H1 (cell line): ENCODE data around the gene CALML4. TPM values are rescaled to one million over a fixed set of nuclear protein-coding genes. Genes with fewer than 3 reads are reported as not detected.

Source experiments
- GABPA ChIP-seq: IDR thresholded peaks from 2 replicates; pipeline ENCODE4 v1.6.1; 2011; ENCODE audit warnings: mild to moderate bottlenecking, low read length, moderate library complexity, borderline replicate concordance; ENCODE audit not compliant: insufficient read depth
- HDAC2 ChIP-seq, 2 experiments: fragments of 300-600 bp in 1 of 2; sonication (generic) in 1 of 2; IDR thresholded peaks; 2 replicates each; pipeline ENCODE4 v1.6.1; 2011 to 2012; ENCODE audit warnings: low read depth in 2 of 2, low read length in 2 of 2, mild to moderate bottlenecking in 2 of 2, moderate library complexity in 2 of 2, borderline replicate concordance in 1 of 2, inconsistent platforms in 1 of 2
- SIN3A ChIP-seq, 2 experiments: IDR thresholded peaks in 1 of 2; conservative IDR thresholded peaks in 1 of 2; 2 replicates each; pipeline ENCODE4 v1.6.1; 2011 to 2012; ENCODE audit warnings: low read length in 2 of 2, improper control_type of control experiment in 1 of 2, low read depth in 1 of 2, mild to moderate bottlenecking in 1 of 2
- TBP ChIP-seq: IDR thresholded peaks from 2 replicates; pipeline ENCODE4 v1.6.1; 2011; ENCODE audit warnings: low read depth, low read length, improper control_type of control experiment
- YY1 ChIP-seq: IDR thresholded peaks from 2 replicates; pipeline ENCODE4 v1.6.1; 2011; ENCODE audit warnings: low read depth, mild to moderate bottlenecking, low read length
- polyA plus RNA-seq, 7 experiments: library from polyadenylated mRNA; depleted of rRNA in 3 of 7; stranded (reverse) in 5 of 7; unstranded in 2 of 7; fragments of >200 nt in 5 of 7; fragments of 200-250 nt in 2 of 7; gene quantifications; 1 replicate in 5 of 7; 2 replicates in 1 of 7; 4 replicates in 1 of 7; pipeline versions ENCODE4 v1.2.1 to v1.2.3, GENCODE V29; 2011 to 2013; ENCODE audit warnings: missing spikeins in 2 of 7, mixed read lengths in 2 of 7
- total RNA-seq: library from RNA; stranded (reverse); fragmentation: NEBNext Ultra II Directional; extraction: Animal tissue kit (Norgen Biotek cat#: 25700); gene quantifications from 2 replicates; pipeline ENCODE4 v1.2.1, GENCODE V29; 2021
- TF ChIP-seq, protein P1 (sequence below): IDR thresholded peaks from 2 replicates; pipeline ENCODE4 v1.6.1; 2011; ENCODE audit warnings: low read length, improper control_type of control experiment
- TF ChIP-seq, protein P2 (sequence below): fragments of 300-600 bp; sonication (generic); IDR thresholded peaks from 2 replicates; pipeline ENCODE4 v1.7.1; 2012; ENCODE audit warnings: low read length, moderate library complexity, mild to moderate bottlenecking, inconsistent platforms; ENCODE audit not compliant: insufficient replicate concordance

CALML4 gene
- total and polyA plus RNA-seq, 2 of the 8 experiments (the other 6 are each of a cell fraction or from before 2014, with no cell fraction given) = 3.8 to 12.5 TPM

DNA sequence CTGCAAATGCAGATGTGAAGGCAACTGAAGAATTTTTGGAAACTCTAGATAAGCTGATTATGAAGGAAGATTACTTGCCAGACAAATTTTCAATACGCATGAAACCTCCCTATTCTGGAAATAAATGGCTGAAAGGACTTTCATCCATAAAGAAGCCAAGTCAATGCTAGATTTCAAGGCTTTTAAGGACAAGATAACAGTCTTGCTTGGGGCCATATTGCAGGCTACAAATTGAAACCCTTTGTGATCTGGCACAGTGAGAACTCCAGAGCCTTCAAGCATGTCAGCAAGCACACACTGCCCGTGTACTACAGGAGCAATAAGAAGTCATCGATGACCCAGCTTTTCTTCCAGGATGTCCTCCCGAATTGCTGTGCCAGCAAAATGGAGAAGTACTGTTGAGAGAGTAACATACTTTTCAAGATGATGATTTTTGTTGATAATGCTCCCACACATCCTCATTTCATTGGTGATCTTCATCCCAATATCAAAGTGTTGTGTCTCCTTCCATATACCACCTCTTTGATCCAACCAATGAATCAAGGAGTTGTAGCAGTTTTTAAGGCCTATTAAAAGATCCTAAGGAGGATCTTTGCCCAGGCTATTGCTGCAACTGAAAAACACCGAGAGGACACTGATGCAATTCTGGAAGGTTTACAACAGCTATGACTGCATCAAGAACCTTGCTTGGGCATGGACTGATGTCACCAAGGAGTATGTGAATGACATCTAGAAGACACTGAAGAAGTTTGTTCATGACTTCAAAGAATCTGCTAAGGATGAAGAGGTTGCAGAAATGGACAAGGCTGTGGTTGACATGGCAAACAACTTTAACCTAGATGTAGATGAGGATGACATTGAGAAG, 20.3 kb downstream of the CALML4 start (continued):
- TF ChIP-seq, protein P1, sequence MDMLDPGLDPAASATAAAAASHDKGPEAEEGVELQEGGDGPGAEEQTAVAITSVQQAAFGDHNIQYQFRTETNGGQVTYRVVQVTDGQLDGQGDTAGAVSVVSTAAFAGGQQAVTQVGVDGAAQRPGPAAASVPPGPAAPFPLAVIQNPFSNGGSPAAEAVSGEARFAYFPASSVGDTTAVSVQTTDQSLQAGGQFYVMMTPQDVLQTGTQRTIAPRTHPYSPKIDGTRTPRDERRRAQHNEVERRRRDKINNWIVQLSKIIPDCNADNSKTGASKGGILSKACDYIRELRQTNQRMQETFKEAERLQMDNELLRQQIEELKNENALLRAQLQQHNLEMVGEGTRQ = no peak
- TF ChIP-seq YY1 (no peak), SIN3A (conservative IDR thresholded peaks at IDR 0.05 in 1 of 2, IDR thresholded peaks at IDR 0.05 in 1 of 2; ENCODE audit: low read depth in 1 of 2, low read length in 2 of 2) (no peak), HDAC2 (IDR thresholded peaks at IDR 0.05; ENCODE audit: borderline replicate concordance in 1 of 2, low read depth in 2 of 2, low read length in 2 of 2) (no peak), GABPA (no peak), TBP (no peak)
- TF ChIP-seq, protein P2, sequence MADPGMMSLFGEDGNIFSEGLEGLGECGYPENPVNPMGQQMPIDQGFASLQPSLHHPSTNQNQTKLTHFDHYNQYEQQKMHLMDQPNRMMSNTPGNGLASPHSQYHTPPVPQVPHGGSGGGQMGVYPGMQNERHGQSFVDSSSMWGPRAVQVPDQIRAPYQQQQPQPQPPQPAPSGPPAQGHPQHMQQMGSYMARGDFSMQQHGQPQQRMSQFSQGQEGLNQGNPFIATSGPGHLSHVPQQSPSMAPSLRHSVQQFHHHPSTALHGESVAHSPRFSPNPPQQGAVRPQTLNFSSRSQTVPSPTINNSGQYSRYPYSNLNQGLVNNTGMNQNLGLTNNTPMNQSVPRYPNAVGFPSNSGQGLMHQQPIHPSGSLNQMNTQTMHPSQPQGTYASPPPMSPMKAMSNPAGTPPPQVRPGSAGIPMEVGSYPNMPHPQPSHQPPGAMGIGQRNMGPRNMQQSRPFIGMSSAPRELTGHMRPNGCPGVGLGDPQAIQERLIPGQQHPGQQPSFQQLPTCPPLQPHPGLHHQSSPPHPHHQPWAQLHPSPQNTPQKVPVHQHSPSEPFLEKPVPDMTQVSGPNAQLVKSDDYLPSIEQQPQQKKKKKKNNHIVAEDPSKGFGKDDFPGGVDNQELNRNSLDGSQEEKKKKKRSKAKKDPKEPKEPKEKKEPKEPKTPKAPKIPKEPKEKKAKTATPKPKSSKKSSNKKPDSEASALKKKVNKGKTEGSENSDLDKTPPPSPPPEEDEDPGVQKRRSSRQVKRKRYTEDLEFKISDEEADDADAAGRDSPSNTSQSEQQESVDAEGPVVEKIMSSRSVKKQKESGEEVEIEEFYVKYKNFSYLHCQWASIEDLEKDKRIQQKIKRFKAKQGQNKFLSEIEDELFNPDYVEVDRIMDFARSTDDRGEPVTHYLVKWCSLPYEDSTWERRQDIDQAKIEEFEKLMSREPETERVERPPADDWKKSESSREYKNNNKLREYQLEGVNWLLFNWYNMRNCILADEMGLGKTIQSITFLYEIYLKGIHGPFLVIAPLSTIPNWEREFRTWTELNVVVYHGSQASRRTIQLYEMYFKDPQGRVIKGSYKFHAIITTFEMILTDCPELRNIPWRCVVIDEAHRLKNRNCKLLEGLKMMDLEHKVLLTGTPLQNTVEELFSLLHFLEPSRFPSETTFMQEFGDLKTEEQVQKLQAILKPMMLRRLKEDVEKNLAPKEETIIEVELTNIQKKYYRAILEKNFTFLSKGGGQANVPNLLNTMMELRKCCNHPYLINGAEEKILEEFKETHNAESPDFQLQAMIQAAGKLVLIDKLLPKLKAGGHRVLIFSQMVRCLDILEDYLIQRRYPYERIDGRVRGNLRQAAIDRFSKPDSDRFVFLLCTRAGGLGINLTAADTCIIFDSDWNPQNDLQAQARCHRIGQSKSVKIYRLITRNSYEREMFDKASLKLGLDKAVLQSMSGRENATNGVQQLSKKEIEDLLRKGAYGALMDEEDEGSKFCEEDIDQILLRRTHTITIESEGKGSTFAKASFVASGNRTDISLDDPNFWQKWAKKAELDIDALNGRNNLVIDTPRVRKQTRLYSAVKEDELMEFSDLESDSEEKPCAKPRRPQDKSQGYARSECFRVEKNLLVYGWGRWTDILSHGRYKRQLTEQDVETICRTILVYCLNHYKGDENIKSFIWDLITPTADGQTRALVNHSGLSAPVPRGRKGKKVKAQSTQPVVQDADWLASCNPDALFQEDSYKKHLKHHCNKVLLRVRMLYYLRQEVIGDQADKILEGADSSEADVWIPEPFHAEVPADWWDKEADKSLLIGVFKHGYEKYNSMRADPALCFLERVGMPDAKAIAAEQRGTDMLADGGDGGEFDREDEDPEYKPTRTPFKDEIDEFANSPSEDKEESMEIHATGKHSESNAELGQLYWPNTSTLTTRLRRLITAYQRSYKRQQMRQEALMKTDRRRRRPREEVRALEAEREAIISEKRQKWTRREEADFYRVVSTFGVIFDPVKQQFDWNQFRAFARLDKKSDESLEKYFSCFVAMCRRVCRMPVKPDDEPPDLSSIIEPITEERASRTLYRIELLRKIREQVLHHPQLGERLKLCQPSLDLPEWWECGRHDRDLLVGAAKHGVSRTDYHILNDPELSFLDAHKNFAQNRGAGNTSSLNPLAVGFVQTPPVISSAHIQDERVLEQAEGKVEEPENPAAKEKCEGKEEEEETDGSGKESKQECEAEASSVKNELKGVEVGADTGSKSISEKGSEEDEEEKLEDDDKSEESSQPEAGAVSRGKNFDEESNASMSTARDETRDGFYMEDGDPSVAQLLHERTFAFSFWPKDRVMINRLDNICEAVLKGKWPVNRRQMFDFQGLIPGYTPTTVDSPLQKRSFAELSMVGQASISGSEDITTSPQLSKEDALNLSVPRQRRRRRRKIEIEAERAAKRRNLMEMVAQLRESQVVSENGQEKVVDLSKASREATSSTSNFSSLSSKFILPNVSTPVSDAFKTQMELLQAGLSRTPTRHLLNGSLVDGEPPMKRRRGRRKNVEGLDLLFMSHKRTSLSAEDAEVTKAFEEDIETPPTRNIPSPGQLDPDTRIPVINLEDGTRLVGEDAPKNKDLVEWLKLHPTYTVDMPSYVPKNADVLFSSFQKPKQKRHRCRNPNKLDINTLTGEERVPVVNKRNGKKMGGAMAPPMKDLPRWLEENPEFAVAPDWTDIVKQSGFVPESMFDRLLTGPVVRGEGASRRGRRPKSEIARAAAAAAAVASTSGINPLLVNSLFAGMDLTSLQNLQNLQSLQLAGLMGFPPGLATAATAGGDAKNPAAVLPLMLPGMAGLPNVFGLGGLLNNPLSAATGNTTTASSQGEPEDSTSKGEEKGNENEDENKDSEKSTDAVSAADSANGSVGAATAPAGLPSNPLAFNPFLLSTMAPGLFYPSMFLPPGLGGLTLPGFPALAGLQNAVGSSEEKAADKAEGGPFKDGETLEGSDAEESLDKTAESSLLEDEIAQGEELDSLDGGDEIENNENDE = no peak
